ENCODE measurements around the gene COBL. TPM values are rescaled to one million over a fixed set of nuclear protein-coding genes. Genes with fewer than 3 reads are reported as not detected.

The COBL gene
- total and polyA plus RNA-seq, 10 of the 15 experiments (the other 5 are each of a cell fraction or from before 2014, with no cell fraction given) = 0.21 TPM; not detected in 9

DNA sequence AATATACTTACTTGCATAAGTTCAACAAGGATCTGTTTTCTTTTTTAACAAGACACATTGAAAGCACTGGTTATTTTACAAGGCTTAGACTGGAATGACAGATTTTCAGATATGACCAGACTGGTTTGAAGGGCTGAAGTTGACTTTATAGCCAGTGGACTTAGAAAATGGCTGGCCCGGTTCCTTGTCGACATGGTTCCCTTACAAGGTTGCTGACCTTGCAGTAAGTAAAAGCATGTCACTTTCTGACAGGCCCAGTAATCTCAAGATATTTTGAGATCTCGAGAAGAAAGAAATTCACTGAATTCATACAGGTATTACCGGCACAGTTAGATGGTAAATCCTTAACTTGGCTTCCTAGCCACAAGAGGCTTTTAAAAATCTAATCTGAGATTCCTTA, 136.5 kb downstream of the COBL start (continued):
- TF ChIP-seq TCF3 (IDR thresholded peaks at IDR 0.05; ENCODE audit: borderline replicate concordance, insufficient read depth, low read depth, low read length) (no peak), STAT1 (conservative IDR thresholded peaks at IDR 0.05) (no peak), CBFB (IDR thresholded peaks at IDR 0.05; ENCODE audit: low read depth) (no peak)
- TF ChIP-seq, protein P1, sequence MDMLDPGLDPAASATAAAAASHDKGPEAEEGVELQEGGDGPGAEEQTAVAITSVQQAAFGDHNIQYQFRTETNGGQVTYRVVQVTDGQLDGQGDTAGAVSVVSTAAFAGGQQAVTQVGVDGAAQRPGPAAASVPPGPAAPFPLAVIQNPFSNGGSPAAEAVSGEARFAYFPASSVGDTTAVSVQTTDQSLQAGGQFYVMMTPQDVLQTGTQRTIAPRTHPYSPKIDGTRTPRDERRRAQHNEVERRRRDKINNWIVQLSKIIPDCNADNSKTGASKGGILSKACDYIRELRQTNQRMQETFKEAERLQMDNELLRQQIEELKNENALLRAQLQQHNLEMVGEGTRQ (IDR thresholded peaks at IDR 0.05; ENCODE audit: borderline replicate concordance, low read depth, low read length) = no peak

DNA sequence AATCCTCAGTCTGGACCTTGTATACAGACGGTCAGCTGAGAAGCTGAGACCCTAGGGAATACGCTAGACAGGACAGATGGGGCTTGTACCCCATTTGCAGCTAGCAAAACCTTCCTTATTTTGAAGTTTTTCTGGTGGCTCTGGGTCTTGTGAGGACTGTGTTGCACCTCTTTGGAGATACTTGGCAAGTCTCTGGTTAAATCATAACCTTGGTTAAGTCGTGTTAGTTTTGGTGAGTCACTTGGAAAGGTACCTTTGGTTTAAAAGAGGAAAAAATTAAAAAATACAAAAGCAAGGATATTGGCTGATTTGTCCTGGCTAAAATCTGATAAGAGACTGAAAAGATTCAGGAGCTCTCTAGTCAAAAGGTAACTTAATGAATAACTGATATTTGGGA, 140.6 kb downstream of the COBL start:
- H3K4me1 ChIP-seq (ENCODE audit: control insufficient read depth, insufficient read depth, low read length) = no peaks in the 10 kb centered on the region
- no peak overlapping the region for H3K4me3 ChIP-seq
- 0% methylated on average over 3 of the region's 3 CpGs for WGBS (ENCODE audit: insufficient coverage, insufficient replicate concordance, low lambda C conversion rate, missing lambda C conversion rate)
- in situ Hi-C loops (cut with MboI) = no loop called here
- H3K27me3 ChIP-seq (replicated peaks in 1 of 2; ENCODE audit: control insufficient read depth in 2 of 2, insufficient read depth in 2 of 2, low read length in 1 of 2) = no peaks in the 10 kb centered on the region; a peak in 1 of 4 replicates
- no peak overlapping the region for H3K27ac ChIP-seq (ENCODE audit: control insufficient read depth, insufficient read depth)
- intact Hi-C loops (cut with micrococcal nuclease; ENCODE audit: unreplicated experiment) = no loop called here
- H4K20me1 ChIP-seq (ENCODE audit: control insufficient read depth, insufficient read depth) = no peaks in the 10 kb centered on the region
- H3K9me3 ChIP-seq (replicated peaks; ENCODE audit: control insufficient read depth, insufficient read depth, low read length) = no peaks in the 10 kb centered on the region
- TF ChIP-seq KLF5 (IDR thresholded peaks at IDR 0.05; ENCODE audit: partially characterized antibody) (no peak), CTCF (IDR thresholded peaks at IDR 0.05 in 2 of 3, conservative IDR thresholded peaks at IDR 0.05 in 1 of 3; ENCODE audit: control insufficient read depth in 2 of 3, extremely low read depth in 1 of 3, insufficient read depth in 1 of 3, low read depth in 3 of 3, low read length in 3 of 3) (no peak), ZBED1 (IDR thresholded peaks at IDR 0.05; ENCODE audit: borderline replicate concordance) (no peak), ZNF217 (IDR thresholded peaks at IDR 0.05) (no peak), SREBF2 (IDR thresholded peaks at IDR 0.05; ENCODE audit: low read length) (no peak)
- ChIA-PET POLR2A (no interaction called here), SMC1A (ENCODE audit: uncharacterized antibody, unreplicated experiment) (no interaction called here), CTCF (interaction anchor here (9.5 kb wide), 1 partner anchor 15 kb away, joined by 82 read pairs; no protein-coding TSS in a partner anchor), RAD21 (ENCODE audit: unreplicated experiment) (interaction anchor here (0.8 kb wide), 1 partner anchor 13 kb away, joined by 4 read pairs; no protein-coding TSS in a partner anchor)
- ATAC-seq (no peak), DNase-seq (ENCODE audit: low read depth, low spot score) (no peak), FAIRE-seq (no peak)
- no peaks in the 10 kb centered on the region for H3K36me3 ChIP-seq (ENCODE audit: control insufficient read depth in 2 of 2, insufficient read depth in 2 of 2, low read length in 1 of 2)
- H3K9ac ChIP-seq (ENCODE audit: control insufficient read depth, insufficient read depth, low read length) = no peak overlapping the region
- BruUV-seq (replicated peaks) = no TSS peak
- H2AFZ ChIP-seq (ENCODE audit: control insufficient read depth, low read depth, low read length) = no peak overlapping the region
- H3K79me2 ChIP-seq (ENCODE audit: control insufficient read depth, insufficient read depth, low read length) = no peaks in the 10 kb centered on the region
- H3K4me2 ChIP-seq (ENCODE audit: control insufficient read depth, insufficient read depth) = no peak overlapping the region

All from GM12878 (cell line).